PC-3 (cell line): ENCODE data around the gene PIGU. TPM values are rescaled to one million over a fixed set of nuclear protein-coding genes. Genes with fewer than 3 reads are reported as not detected.
A peak's percentile ranks its signal among the peaks of the same experiment; 100 is the strongest.
"Not testable (repeated sequence)": the region's sequence is repeated elsewhere in the genome, so short reads cannot be mapped to it uniquely, and the experiment has no call there.

Experiments used
- ATAC-seq: fragments of 200-7000 bp; cut with Tn5 transposase; 2 replicates; pipeline ENCODE4 v1.9.1; 2020; ENCODE audit warnings: mild to moderate bottlenecking, moderate library complexity
- BruUV-seq: library from RNA; stranded (reverse); fragments of 400-500 nt; replicated peaks from 2 replicates; lab custom pipeline; 2021; lab: Mats Ljungman, UMichigan
- CTCF ChIA-PET: fragments of 300-600 bp; sonication (Branson Sonifier 250); formaldehyde crosslinking; loops from one replicate; lab custom pipeline; 2022; ENCODE audit warnings: antibody characterized with exemption; lab: Charles Lee
- POLR2A ChIA-PET: fragments of 300-600 bp; sonication (Branson Sonifier 250); formaldehyde crosslinking; loops from one replicate; lab custom pipeline; 2022; ENCODE audit warnings: antibody characterized with exemption; ENCODE audit not compliant: unreplicated experiment; lab: Charles Lee
- DNase-seq: peaks from one replicate; pipeline ENCODE4 v3.0.0-alpha.2; 2015
- H2AFZ ChIP-seq: fragments of 300-600 bp; sonication (generic); 2 replicates; pipeline ENCODE4 v1.6.0; 2016; ENCODE audit warnings: antibody characterized with exemption, low read length
- H3F3A ChIP-seq: fragments of 300-600 bp; sonication (generic); one replicate; pipeline ENCODE4 v1.6.0; 2017; ENCODE audit warnings: antibody characterized with exemption, low read length, control low read depth, mild to moderate bottlenecking; ENCODE audit not compliant: unreplicated experiment
- H3K27ac ChIP-seq: fragments of 300-600 bp; sonication (generic); 2 replicates; pipeline ENCODE4 v1.5.1; 2016; ENCODE audit warnings: mild to moderate bottlenecking, low read length
- H3K27me3 ChIP-seq: fragments of 300-600 bp; sonication (generic); 2 replicates; pipeline ENCODE4 v1.6.1; 2016; ENCODE audit warnings: low read length, mixed read lengths
- H3K36me3 ChIP-seq: fragments of 300-600 bp; sonication (generic); 2 replicates; pipeline ENCODE4 v1.6.1; 2016; ENCODE audit warnings: low read depth, mixed run types, low read length, mixed read lengths
- H3K4me1 ChIP-seq: fragments of 300-600 bp; sonication (generic); 2 replicates; pipeline ENCODE4 v1.5.1; 2016; ENCODE audit warnings: low read length; ENCODE audit not compliant: insufficient read depth
- H3K4me2 ChIP-seq: fragments of 300-600 bp; sonication (generic); 2 replicates; pipeline ENCODE4 v1.6.0; 2016; ENCODE audit warnings: low read length
- H3K4me3 ChIP-seq: fragments of 300-600 bp; sonication (generic); 2 replicates; pipeline ENCODE4 v1.5.1; 2016; ENCODE audit warnings: mild to moderate bottlenecking, low read length, mixed read lengths
- H3K79me2 ChIP-seq: fragments of 300-600 bp; sonication (generic); 2 replicates; pipeline ENCODE4 v1.6.1; 2017; ENCODE audit warnings: low read length, mixed read lengths
- H3K9ac ChIP-seq: fragments of 300-600 bp; sonication (generic); 2 replicates; pipeline ENCODE4 v1.6.0; 2016; ENCODE audit warnings: mild to moderate bottlenecking, low read length
- H3K9me2 ChIP-seq: fragments of 300-600 bp; sonication (generic); replicated peaks from 2 replicates; pipeline ENCODE4 v1.6.1; 2016; ENCODE audit warnings: mixed run types, low read length, mixed read lengths
- H3K9me3 ChIP-seq: fragments of 300-600 bp; sonication (generic); 2 replicates; pipeline ENCODE4 v1.6.1; 2016; ENCODE audit warnings: low read length, mixed read lengths
- H4K20me1 ChIP-seq: fragments of 300-600 bp; sonication (generic); 2 replicates; pipeline ENCODE4 v1.6.1; 2016; ENCODE audit warnings: low read length, mixed read lengths
- EZH2 ChIP-seq: fragments of 300-600 bp; sonication (generic); IDR thresholded peaks from one replicate; pipeline ENCODE4 v1.6.1; 2017; ENCODE audit warnings: antibody characterized with exemption, mild to moderate bottlenecking, low read length; ENCODE audit not compliant: unreplicated experiment
- EZH2phosphoT487 ChIP-seq: fragments of 300-600 bp; sonication (generic); IDR thresholded peaks from 2 replicates; pipeline ENCODE4 v1.6.1; 2018; ENCODE audit warnings: mild to moderate bottlenecking, antibody characterized with exemption, low read length, borderline replicate concordance
- intact Hi-C: fragments of 100-400 bp; cut with micrococcal nuclease; formaldehyde crosslinking; loops from 2 replicates; pipeline ENCODE4 v1.9.0; 2023
- total RNA-seq: library from RNA; depleted of rRNA; stranded (reverse); fragments of >200 nt; gene quantifications from 2 replicates; pipeline ENCODE4 v1.2.3, GENCODE V29; 2014
- TF ChIP-seq, protein P1 (sequence below): fragments of 300-600 bp; sonication (generic); conservative IDR thresholded peaks from 2 replicates; pipeline ENCODE4 v1.5.1; 2017; ENCODE audit warnings: antibody characterized with exemption, low read depth, mild to moderate bottlenecking, low read length

PIGU gene
- total RNA-seq, 1 experiment from 2014 or later: 24.5 TPM

DNA sequence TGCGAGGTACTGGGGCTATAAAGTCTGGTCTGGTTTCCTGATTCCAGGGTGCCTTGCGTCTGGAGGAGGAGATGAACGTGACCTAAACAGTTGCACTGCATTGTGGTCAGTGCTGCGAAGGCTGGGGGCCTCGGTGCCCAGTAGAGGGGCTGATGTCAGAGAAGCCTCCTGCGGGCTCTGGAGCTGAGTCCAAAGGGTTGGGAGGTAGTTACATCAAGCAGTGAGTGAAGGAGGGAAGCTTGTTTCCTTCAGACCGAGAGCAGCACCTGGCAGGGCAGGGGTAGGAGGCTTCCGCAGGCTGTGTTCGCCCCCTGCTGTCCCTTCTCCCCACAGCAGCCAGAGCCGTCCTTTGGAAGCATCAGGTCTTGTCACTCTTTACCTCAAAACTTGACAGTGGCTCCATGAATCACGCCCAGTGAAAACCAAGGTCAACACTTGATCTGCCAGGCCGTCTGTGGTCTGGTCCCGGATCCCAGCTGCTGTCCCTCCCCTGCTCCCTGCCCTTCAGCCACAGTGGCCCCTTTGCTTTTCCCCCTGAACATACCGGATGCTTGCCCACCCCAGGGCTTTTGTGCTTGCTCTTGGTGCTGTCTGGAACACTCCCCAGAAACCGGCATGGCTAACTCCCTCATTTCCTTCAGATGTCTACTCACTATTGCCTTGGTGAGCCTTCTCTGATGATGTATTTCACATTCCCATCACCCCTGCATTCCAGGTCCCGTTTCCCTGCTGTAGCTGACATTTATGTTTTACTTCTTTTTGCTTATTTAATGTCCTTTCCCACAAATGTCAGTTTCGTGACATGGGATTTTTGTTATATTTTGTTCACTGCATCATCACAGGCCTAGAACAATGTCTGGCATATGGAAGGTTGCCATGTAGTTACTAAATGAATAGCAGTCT lies 153.7 kb downstream of the PIGU start:
- CTCF ChIA-PET: interaction anchor here (0.5 to 1.6 kb wide), 6 partner anchors 48 to 247 kb away, joined by 3 to 18 read pairs (median 4); partner anchors contain the start of gene AHCY
- Histone ChIP-seq H3K79me2 (peaks cover 74% of the 10 kb centered on the region), H3K9ac (no peak overlapping the region), H3K4me1 (peaks cover 44% of the 10 kb centered on the region), H2AFZ (no peak overlapping the region), H3K36me3 (peaks cover 18% of the 10 kb centered on the region), H3K4me3 (no peak overlapping the region), H4K20me1 (peaks cover 8% of the 10 kb centered on the region), H3K9me3 (no peaks in the 10 kb centered on the region), H3K9me2 (no peaks in the 10 kb centered on the region), H3K4me2 (peak overlapping the region; percentile 44), H3F3A (peaks cover 5% of the 10 kb centered on the region), H3K27me3 (no peaks in the 10 kb centered on the region), H3K27ac (peak overlapping the region; percentile 43)
- ATAC-seq (peak; percentile 50), DNase-seq (peak; percentile 87)
- no peak for TF ChIP-seq EZH2phosphoT487
- TF ChIP-seq, protein P1, sequence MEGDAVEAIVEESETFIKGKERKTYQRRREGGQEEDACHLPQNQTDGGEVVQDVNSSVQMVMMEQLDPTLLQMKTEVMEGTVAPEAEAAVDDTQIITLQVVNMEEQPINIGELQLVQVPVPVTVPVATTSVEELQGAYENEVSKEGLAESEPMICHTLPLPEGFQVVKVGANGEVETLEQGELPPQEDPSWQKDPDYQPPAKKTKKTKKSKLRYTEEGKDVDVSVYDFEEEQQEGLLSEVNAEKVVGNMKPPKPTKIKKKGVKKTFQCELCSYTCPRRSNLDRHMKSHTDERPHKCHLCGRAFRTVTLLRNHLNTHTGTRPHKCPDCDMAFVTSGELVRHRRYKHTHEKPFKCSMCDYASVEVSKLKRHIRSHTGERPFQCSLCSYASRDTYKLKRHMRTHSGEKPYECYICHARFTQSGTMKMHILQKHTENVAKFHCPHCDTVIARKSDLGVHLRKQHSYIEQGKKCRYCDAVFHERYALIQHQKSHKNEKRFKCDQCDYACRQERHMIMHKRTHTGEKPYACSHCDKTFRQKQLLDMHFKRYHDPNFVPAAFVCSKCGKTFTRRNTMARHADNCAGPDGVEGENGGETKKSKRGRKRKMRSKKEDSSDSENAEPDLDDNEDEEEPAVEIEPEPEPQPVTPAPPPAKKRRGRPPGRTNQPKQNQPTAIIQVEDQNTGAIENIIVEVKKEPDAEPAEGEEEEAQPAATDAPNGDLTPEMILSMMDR: peak; percentile 92
- TF ChIP-seq EZH2: no peak
- intact Hi-C loops: loop anchor here (1.0 to 5.0 kb wide), 3 partner anchors 50 to 266 kb away; no protein-coding TSS in a partner anchor
- POLR2A ChIA-PET: interaction anchor here (0.6 to 0.9 kb wide), 2 partner anchors 25 to 28 kb away, joined by 5 read pairs; no protein-coding TSS in a partner anchor
- BruUV-seq: no TSS peak

DNA sequence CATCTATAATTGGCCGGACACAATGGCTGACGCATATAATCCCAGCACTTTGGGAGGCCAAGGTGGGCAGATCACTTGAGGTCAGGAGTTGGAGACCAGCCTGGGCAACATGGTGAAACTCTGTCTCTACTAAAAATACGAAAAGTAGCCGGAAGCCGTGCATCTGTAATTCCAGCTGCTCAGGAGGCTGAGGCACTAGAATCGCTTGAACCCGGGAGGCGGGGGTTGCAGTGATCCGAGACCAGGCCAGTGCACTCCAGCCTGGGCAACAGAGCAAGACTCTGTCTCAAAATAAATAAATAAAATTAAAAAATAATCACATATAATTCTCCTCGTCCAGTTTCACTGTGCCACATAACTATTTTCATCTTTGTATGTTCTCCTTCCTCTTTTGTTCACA lies 157.1 kb downstream of the PIGU start:
- H2AFZ ChIP-seq, H3K9me2 ChIP-seq, H3K4me2 ChIP-seq, H3K9ac ChIP-seq, H3K27ac ChIP-seq, DNase-seq, ATAC-seq, H3K9me3 ChIP-seq, CTCF ChIA-PET, H3K4me3 ChIP-seq, BruUV-seq, H3K36me3 ChIP-seq, H3F3A ChIP-seq, H3K27me3 ChIP-seq: not testable (repeated sequence)
- Histone ChIP-seq H4K20me1 (peaks cover 13% of the 10 kb centered on the region), H3K79me2 (peaks cover 73% of the 10 kb centered on the region), H3K4me1 (peaks cover 26% of the 10 kb centered on the region)
- intact Hi-C loops: loop anchor here (5.0 kb wide), 1 partner anchor 263 kb away; no protein-coding TSS in a partner anchor
- POLR2A ChIA-PET: interaction anchor here (0.6 kb wide), 1 partner anchor 12 kb away, joined by 3 read pairs; no protein-coding TSS in a partner anchor

DNA sequence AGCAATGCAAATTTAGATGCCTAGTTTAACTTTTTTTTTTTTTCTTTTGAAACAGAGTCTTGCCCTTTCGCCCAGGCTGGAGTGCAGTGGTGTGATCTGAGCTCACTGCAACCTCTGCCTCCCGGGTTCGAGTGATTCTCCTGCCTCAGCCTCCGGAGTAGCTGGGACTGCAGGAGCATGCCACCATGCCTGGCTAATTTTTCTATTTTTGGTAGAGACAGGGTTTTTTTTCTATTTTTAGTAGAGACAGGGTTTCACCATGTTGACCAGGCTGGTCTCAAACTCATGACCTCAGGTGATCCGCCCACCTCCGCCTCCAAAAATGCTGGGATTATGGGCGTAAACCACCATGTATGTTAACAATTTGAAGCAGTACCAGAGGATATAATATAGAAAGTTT lies 158.0 kb downstream of the PIGU start:
- BruUV-seq, DNase-seq, H2AFZ ChIP-seq, H3K27me3 ChIP-seq, H3F3A ChIP-seq, ATAC-seq, H3K36me3 ChIP-seq, H3K4me3 ChIP-seq, CTCF ChIA-PET, H3K9me2 ChIP-seq, intact Hi-C loops, H3K9ac ChIP-seq, POLR2A ChIA-PET, H3K4me2 ChIP-seq, H3K27ac ChIP-seq, H3K9me3 ChIP-seq: not testable (repeated sequence)
- H4K20me1 ChIP-seq: peaks cover 12% of the 10 kb centered on the region
- peaks cover 63% of the 10 kb centered on the region for H3K79me2 ChIP-seq
- H3K4me1 ChIP-seq: peaks cover 24% of the 10 kb centered on the region
